Stimulated activated naive CD4-positive, alpha-beta T cell (primary cell): ENCODE data around the gene RASSF4.

Source experiments
- DNase-seq, 6 experiments: peaks; one replicate each; lab custom pipeline; 2025; lab: John Stamatoyannopoulos, UW

Gene RASSF4, protein sequence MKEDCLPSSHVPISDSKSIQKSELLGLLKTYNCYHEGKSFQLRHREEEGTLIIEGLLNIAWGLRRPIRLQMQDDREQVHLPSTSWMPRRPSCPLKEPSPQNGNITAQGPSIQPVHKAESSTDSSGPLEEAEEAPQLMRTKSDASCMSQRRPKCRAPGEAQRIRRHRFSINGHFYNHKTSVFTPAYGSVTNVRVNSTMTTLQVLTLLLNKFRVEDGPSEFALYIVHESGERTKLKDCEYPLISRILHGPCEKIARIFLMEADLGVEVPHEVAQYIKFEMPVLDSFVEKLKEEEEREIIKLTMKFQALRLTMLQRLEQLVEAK

GRCh38 chr10:44959247-44960087 is at the start of gene RASSF4:
TSS of gene RASSF4 (plus strand) at chr10:44959802. CDS start at chr10:44970203, 10,401 bp downstream.
- peak; percentile 81 to 90 (median 86) for DNase-seq

- DNase-seq: no peak
Observed at GRCh38 chr10:44909910-44910309, 49.7 kb upstream of the RASSF4 start.

GRCh38 chr10:44910602-44911001 is 49.0 kb upstream of the RASSF4 start:
- no peak for DNase-seq

- no peak for DNase-seq
Observed at GRCh38 chr10:44911081-44911540, 48.5 kb upstream of the RASSF4 start, which contains the start of gene TMEM72. TSS of gene TMEM72 (plus strand) at chr10:44911337. CDS start at chr10:44911513, 176 bp downstream.

- DNase-seq: no peak
Observed at GRCh38 chr10:44911951-44912350, 47.7 kb upstream of the RASSF4 start.

DNA sequence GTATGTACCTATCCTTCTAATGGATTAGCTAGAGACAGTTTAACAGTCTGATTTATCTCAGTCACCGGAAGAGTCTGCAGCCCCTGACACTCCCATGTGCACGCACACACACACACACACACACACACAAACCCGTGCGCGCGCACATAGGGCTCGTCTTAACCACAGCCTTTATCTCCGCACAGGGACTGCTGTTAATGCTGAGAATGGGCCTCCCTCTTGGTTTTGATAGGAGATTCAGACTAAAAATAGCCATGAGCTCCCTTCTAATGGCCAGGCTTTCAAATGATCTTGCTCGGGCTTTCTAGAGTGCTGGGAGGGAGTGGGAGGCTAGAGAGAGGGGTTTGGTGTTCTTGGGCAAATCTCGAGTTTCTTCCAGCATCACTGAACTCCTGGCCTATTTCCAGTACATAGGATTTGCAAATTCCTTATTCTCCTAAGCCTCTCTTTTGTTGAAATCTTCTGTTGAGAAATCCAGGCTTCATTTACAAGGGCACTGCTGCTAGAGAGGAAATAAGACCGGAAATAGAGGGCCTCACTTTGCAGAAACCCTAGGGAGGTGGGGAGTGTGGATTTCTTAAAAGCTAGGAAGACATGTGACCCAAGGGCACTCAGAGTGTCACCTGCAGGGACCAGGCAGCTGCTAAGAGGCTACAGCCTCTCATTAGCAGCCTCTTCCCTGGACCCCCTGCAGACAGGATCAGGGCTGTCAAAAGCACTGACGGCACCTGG is 46.1 kb upstream of the RASSF4 start:
- peak in 4 of 6 experiments; percentile 53 to 71 (median 54) for DNase-seq

DNA sequence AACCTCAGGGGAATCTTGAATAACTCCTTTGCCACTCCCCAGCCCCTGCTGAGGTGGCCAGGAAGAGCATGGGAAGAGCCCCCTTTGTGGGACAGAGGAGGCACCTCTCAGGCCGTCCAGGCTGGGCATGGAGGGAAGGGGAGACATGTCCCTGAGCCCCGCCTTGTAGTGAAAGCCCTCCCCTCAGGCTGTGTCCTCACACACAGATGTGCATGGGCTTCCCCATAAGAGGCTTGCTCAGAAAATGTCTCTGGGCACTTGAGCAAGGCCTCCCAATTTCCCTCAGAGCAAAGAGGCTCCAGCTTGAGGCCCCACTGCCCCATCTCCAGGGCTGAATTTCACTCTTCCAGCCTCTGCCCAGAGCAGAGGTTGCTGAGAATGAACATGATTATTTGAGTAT is 44.7 kb upstream of the RASSF4 start:
- DNase-seq: no peak

- DNase-seq: no peak
Observed at GRCh38 chr10:44916429-44916828, 43.2 kb upstream of the RASSF4 start.

- no peak for DNase-seq
Observed at GRCh38 chr10:44917848-44918247, 41.8 kb upstream of the RASSF4 start.

- no peak for DNase-seq
Observed at GRCh38 chr10:44920252-44920651, 39.4 kb upstream of the RASSF4 start.

DNA sequence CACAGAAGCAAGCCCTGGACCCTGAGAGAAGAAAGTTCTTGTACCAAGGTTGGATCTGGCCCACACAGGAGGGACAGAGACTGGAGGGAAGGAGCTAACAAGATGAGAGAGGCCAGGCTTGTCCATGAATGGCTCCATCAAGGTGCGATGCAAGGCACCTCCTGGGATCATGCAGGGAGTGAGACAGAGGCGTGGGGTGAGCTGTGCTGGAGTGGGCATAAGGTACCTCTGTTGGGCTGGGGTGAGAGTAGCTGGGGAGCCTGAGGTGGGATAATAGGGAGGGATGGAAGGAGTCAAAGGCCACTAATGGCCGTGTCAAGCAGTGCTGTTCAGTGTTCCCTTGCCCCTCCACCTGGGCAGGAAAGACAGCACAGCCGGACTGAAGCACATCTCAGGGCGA is 38.5 kb upstream of the RASSF4 start:
- no peak for DNase-seq

DNA sequence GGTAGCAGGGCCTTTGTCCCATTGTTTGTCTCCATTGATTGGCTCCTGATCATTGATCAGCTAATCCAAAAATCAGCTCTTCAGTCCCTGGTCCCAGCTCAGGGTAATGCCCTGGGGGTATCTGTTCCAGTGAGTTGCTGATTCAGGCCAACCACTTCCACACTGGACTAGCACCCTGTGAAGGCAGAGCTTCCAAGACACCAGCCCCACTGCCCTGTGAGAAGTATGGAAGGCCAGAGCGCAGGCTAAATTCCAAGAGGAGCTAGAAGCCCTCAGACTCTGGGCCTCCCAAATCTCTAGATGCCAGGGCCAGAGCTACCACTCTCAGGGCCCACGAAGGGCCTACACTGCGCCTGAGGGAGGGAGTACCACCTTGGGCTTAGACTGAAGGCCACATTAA is 38.1 kb upstream of the RASSF4 start:
- no peak for DNase-seq

DNA sequence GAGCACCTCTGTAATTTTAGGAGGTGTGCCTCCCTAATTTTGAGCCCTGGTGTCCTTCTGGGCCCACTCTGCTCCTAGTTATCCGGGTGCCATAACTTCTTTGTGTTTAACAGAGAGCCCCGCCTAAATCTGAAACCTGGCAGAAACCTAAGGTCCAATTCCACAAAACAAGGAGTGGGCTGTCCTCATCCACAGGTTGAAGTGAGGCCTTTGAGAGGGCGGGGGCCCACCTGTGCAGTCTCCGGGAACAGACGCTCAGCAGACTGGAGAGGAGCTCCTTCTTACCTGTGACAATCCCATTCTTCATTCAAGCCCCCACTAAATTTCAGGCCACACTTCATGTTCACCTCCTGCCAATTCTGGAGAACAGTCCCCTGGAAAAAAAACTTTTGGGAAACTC is 37.6 kb upstream of the RASSF4 start:
- no peak for DNase-seq

DNA sequence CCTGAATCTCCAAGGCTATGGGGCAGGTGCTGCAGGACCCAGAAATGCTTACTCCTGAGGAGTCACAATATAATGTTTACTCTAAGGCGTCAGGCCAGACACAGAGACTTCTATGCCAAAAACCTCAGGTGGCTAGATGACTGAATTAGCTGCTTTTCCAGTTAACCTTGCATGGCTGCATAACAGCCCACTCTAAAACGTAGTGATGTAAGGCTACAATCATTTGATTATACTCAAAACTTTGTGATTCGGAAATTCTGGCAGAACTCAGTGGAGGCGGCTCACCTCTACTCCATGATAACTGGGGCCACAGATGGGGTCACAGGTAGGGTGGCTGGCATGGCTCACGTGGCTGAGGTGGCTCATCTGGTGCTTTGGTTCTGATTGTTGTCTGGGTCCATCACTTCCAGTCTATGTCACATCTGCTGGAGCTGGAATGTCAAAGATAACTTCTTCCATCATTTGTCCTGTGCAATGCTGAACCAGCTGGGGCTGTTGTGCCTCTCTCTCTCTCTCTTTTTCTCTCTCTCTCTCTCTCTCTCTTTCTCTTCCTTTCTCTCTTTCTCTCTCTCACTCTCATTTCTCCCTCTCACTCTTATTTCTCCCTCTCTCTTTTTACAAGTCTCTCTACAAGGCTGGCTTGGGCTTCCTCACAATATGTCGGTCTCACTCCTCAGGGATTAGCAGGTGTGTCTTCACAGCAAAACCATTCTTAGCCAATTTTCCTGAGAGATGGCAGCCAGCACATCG is 36.6 kb upstream of the RASSF4 start:
- no peak for DNase-seq

DNA sequence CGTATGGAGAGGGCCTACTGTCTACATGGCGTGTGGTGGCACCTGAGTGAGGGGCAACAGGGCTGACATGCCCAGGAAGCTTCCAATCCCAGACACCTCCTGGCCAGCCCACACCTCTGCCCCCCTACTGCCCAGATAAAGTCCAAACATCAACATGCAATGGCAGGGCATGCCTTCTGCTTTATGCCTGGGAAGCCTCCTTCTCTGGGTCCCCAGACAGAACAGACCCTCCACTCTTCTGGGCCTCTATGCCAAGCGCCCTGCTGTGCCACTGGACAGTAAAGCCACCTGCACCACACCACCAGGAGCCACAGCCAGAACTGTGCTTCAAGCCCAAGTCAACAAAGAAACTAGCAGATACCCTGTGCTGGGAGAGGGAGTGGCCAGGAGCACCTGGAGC is 36.0 kb upstream of the RASSF4 start:
- DNase-seq: no peak

DNA sequence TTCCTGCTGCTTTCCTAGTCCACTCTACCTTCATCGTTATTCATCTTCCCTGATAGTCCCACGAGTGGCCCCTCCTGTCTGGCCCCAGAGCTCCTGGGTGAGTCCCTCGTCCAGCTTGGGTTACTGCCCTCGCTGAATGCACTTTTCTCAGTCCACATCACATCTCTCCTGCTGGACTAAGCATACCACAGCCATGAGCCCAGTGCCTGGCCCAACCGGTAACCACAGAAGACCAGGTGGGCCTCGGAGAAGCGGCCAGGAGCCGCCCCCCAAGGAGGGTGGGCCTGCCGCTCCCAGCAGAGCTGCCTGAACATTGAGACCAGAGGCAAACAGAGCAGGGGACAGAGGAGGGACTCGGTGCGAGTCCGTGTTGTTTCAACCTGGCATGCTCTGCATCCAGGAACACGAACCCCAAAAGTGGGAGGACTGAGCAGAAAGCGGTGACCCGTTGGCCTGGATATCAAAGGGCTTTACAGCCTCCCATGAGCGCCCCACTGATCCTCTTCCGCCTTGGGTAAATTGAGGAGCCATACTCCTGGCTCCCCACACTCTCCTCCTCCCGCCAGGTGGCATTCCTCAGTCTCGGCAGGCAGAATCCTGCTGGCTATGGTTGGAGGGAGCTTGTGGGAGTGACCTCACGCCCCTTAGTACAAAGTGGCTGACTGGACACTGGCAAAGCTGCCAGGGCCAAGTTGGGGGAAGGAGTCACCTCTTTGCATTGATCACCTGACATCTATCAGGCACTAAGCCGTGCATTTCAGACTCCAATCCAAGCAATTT is 35.2 kb upstream of the RASSF4 start:
- no peak for DNase-seq

- DNase-seq: peak in 1 of 6 experiments; percentile 2
Observed at GRCh38 chr10:44925224-44925623, 34.4 kb upstream of the RASSF4 start.

- no peak for DNase-seq
Observed at GRCh38 chr10:44925811-44926750, 33.5 kb upstream of the RASSF4 start.

DNA sequence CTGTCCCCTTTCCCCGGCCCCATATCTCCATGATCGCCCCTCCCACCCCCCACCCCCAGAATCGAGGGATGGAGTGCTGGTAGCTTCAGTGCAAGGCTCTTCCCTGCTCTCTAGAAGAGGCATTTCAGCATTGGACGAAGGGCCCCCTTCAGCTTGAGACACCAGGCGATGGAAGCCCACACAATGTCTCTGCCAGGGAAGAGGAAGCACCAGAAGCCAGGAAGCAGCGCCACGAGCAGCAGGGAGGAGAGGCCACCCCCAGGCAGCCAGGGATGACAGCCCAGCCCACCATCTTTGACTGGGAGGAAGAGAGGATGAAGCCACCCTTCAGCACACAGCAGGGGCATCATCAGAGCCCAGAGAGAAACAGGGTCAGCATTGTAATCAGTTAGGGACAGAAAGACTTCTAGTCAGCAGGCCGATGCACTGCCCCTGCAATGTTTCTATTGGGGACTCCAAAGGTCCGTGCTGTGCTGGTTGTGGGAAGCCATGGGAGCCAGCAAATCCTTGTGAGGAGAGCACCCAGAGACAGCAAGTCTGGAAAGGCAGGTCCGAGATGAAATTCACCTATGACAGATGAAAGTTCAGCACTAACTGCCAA is 32.8 kb upstream of the RASSF4 start:
- no peak for DNase-seq
